ENCODE measurements around the gene DISP3. TPM values are rescaled to one million over a fixed set of nuclear protein-coding genes. Genes with fewer than 3 reads are reported as not detected.

Gene DISP3
- total and polyA plus RNA-seq, 4 donors, result 0.04 to 0.18 (median 0.07) TPM; not detected in 1

DNA sequence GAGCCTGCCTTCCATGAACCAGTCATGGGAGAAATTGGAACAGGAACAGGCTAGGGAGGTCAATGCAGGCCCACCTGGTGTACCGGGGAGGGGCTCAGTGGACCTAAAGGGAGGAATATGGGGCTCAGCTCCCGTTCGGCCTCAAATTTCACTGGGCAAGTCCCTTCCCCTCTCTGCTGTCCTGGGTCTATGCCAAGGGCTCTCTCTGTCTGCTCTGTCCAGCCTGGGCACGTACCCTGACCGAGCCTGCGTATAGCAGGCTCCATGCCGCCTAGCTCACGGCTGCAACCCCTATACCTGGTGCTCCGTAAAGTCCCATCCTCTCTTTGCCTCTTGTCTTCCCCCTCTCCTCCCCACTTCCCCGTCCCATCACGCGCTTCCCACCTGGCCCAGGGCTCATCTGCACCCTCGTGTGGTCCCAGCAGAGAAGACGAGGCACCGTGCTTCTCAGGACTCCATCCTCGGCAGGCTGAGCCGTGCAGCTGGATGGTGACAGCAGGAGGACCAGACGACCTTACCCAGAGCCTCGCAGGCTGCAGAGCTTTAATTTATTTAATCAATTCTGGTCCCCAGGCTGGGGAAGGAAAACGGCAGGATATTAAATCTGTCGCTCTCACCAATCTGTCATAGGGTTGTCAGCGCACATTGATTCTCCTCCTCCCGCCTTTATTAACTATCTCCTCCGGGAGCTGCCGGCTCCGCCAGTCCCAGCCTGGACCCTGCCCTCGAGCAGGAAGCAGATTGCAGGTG, 25.0 kb upstream of the DISP3 start:
- H3K27me3 ChIP-seq (ENCODE audit: control insufficient read depth in 3 of 3, insufficient read depth in 3 of 3, low read length in 2 of 3), result peaks cover 0 to 25% (median 2%) of the 10 kb centered on the region in 3 donors
- ATAC-seq (ENCODE audit: insufficient read depth, low FRiP score) (no peak), DNase-seq (no peak)
- H3K36me3 ChIP-seq (ENCODE audit: control insufficient read depth in 4 of 4, insufficient read depth in 4 of 4, low read length in 4 of 4), result no peaks in the 10 kb centered on the region
- no peak overlapping the region for H3K4me3 ChIP-seq
- 53 to 54% methylated on average over 27 of the region's 27 CpGs for WGBS, 2 donors
- no peaks in the 10 kb centered on the region for H3K9me3 ChIP-seq (ENCODE audit: control insufficient read depth in 4 of 4, insufficient read depth in 3 of 4, low read length in 3 of 4)
- H3K4me1 ChIP-seq (ENCODE audit: control insufficient read depth in 5 of 5, insufficient read depth in 5 of 5, low read length in 5 of 5), result peaks cover 0 to 3% (median 0%) of the 10 kb centered on the region in 5 donors
- no peak overlapping the region for H3K9ac ChIP-seq (ENCODE audit: insufficient read depth in 1 of 2, low read length in 2 of 2)
- TF ChIP-seq, protein P1, sequence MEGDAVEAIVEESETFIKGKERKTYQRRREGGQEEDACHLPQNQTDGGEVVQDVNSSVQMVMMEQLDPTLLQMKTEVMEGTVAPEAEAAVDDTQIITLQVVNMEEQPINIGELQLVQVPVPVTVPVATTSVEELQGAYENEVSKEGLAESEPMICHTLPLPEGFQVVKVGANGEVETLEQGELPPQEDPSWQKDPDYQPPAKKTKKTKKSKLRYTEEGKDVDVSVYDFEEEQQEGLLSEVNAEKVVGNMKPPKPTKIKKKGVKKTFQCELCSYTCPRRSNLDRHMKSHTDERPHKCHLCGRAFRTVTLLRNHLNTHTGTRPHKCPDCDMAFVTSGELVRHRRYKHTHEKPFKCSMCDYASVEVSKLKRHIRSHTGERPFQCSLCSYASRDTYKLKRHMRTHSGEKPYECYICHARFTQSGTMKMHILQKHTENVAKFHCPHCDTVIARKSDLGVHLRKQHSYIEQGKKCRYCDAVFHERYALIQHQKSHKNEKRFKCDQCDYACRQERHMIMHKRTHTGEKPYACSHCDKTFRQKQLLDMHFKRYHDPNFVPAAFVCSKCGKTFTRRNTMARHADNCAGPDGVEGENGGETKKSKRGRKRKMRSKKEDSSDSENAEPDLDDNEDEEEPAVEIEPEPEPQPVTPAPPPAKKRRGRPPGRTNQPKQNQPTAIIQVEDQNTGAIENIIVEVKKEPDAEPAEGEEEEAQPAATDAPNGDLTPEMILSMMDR (IDR thresholded peaks at IDR 0.05; ENCODE audit: control extremely low read depth, extremely low read depth), result no peak
- H3K27ac ChIP-seq (ENCODE audit: low read depth in 1 of 2, low read length in 1 of 2), result no peak overlapping the region

DNA sequence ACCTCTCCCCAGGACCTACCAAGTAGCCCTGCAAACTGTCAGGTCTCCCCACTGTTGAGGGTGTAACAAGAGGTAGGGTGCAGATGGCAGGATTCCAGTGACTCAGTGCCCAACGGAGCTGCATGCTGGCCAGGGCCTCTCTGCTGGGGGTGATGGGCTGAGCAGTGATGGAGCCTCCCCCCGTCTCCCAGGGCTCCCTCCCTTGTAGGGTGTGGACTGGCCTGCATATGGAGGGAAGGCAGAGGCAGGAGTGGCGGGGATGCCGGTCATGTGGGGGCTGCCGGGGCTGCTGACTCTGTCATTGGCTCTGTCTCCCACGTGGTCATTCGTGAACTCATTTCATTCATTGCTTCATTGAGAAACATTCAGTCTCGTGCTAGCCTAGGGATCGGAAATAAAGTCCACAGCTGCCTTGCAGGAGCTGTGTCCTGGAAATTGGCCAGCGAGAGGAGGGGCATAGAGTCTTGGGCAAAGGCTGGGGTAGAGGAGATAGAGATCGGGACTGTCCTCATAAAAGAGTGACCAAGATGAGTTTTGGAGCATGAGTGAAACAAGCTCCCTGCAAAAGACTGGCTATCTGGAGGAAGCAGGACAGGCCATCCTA, 22.9 kb upstream of the DISP3 start:
- Histone ChIP-seq H3K9me3 (ENCODE audit: control insufficient read depth in 4 of 4, insufficient read depth in 3 of 4, low read length in 3 of 4) (no peaks in the 10 kb centered on the region), H3K27ac (ENCODE audit: low read depth in 1 of 2, low read length in 1 of 2) (no peak overlapping the region), H3K9ac (ENCODE audit: insufficient read depth in 1 of 2, low read length in 2 of 2) (no peak overlapping the region), H3K4me1 (ENCODE audit: control insufficient read depth in 5 of 5, insufficient read depth in 5 of 5, low read length in 5 of 5) (peaks cover 0 to 3% (median 0%) of the 10 kb centered on the region in 5 donors), H3K4me3 (no peak overlapping the region), H3K27me3 (ENCODE audit: control insufficient read depth in 3 of 3, insufficient read depth in 3 of 3, low read length in 2 of 3) (peaks cover 0 to 18% (median 2%) of the 10 kb centered on the region in 3 donors), H3K36me3 (ENCODE audit: control insufficient read depth in 4 of 4, insufficient read depth in 4 of 4, low read length in 4 of 4) (no peaks in the 10 kb centered on the region)
- peak in 2 of 3 donors; percentile 17 to 25 for DNase-seq
- 58 to 69% methylated on average over 11 of the region's 11 CpGs for WGBS, 2 donors
- TF ChIP-seq, protein P1 (IDR thresholded peaks at IDR 0.05; ENCODE audit: control extremely low read depth, extremely low read depth), result no peak
- ATAC-seq (ENCODE audit: insufficient read depth, low FRiP score), result no peak

GRCh38 chr1:11456965-11457364, 22.0 kb upstream of the DISP3 start:
- no peaks in the 10 kb centered on the region for H3K9me3 ChIP-seq (ENCODE audit: control insufficient read depth in 4 of 4, insufficient read depth in 3 of 4, low read length in 3 of 4)
- H3K4me3 ChIP-seq, result no peak overlapping the region
- no peak for DNase-seq
- TF ChIP-seq, protein P1 (IDR thresholded peaks at IDR 0.05; ENCODE audit: control extremely low read depth, extremely low read depth), result no peak
- peaks cover 0 to 3% (median 0%) of the 10 kb centered on the region in 5 donors for H3K4me1 ChIP-seq (ENCODE audit: control insufficient read depth in 5 of 5, insufficient read depth in 5 of 5, low read length in 5 of 5)
- no peak for ATAC-seq (ENCODE audit: insufficient read depth, low FRiP score)
- 69 to 80% methylated on average over 4 of the region's 4 CpGs for WGBS, 2 donors
- no peaks in the 10 kb centered on the region for H3K36me3 ChIP-seq (ENCODE audit: control insufficient read depth in 4 of 4, insufficient read depth in 4 of 4, low read length in 4 of 4)
- H3K9ac ChIP-seq (ENCODE audit: insufficient read depth in 1 of 2, low read length in 2 of 2), result no peak overlapping the region
- H3K27ac ChIP-seq (ENCODE audit: low read depth in 1 of 2, low read length in 1 of 2), result no peak overlapping the region
- H3K27me3 ChIP-seq (ENCODE audit: control insufficient read depth in 3 of 3, insufficient read depth in 3 of 3, low read length in 2 of 3), result peaks cover 0 to 18% (median 2%) of the 10 kb centered on the region in 3 donors

Data from lung (tissue), 12 donors.